ENCODE measurements around the gene RNF213. TPM values are rescaled to one million over a fixed set of nuclear protein-coding genes. Genes with fewer than 3 reads are reported as not detected.

Gene RNF213
- polyA plus RNA-seq, 4 donors, result 44.5 to 79.9 (median 61.2) TPM

GRCh38 chr17:80442323-80442659, 181.6 kb downstream of the RNF213 start:
- no peak for DNase-seq (ENCODE audit: low read depth in 4 of 4, low spot score in 3 of 4)

GRCh38 chr17:80442764-80443163, 182.1 kb downstream of the RNF213 start:
- no peak for DNase-seq (ENCODE audit: low read depth in 4 of 4, low spot score in 3 of 4)

- DNase-seq (ENCODE audit: low read depth in 4 of 4, low spot score in 3 of 4), result no peak
Measured at GRCh38 chr17:80443498-80443897, 182.8 kb downstream of the RNF213 start.

GRCh38 chr17:80443916-80444643, 183.4 kb downstream of the RNF213 start:
- DNase-seq (ENCODE audit: low read depth in 4 of 4, low spot score in 3 of 4), result no peak

GRCh38 chr17:80444644-80444979, 184.0 kb downstream of the RNF213 start:
- DNase-seq (ENCODE audit: low read depth in 4 of 4, low spot score in 3 of 4), result no peak

- no peak for DNase-seq (ENCODE audit: low read depth in 4 of 4, low spot score in 3 of 4)
Measured at GRCh38 chr17:80445007-80445725, 184.5 kb downstream of the RNF213 start.

- DNase-seq (ENCODE audit: low read depth in 4 of 4, low spot score in 3 of 4), result no peak
Measured at GRCh38 chr17:80445726-80446110, 185.1 kb downstream of the RNF213 start.

GRCh38 chr17:80446645-80447405, 186.2 kb downstream of the RNF213 start:
- DNase-seq (ENCODE audit: low read depth in 4 of 4, low spot score in 3 of 4), result no peak

GRCh38 chr17:80447790-80448189, 187.1 kb downstream of the RNF213 start:
- DNase-seq (ENCODE audit: low read depth in 4 of 4, low spot score in 3 of 4), result no peak

Other genes starting within 250 kb of the RNF213 start
- 10 to 100 TPM; 27.8 to 31.5 (median 30.4) TPM for gene TBC1D16, start 225.0 kb upstream of the RNF213 start, polyA plus RNA-seq (ENCODE audit: insufficient read length in 4 of 4)
- gene CCDC40, start 224.2 kb upstream of the RNF213 start, polyA plus RNA-seq (ENCODE audit: insufficient read length in 4 of 4), result 10 to 100 TPM in 3 of 4 donors, 1 to 10 TPM in 1; 6.8 to 18.0 (median 14.3) TPM
- 10 to 100 TPM; 35.5 to 71.0 (median 42.4) TPM for gene GAA, start 159.3 kb upstream of the RNF213 start, polyA plus RNA-seq (ENCODE audit: insufficient read length in 4 of 4)
- 100 to 1,000 TPM; 102 to 122 (median 115) TPM for gene EIF4A3, start 113.7 kb upstream of the RNF213 start, polyA plus RNA-seq (ENCODE audit: insufficient read length in 4 of 4)
- gene CARD14, start 90.8 kb upstream of the RNF213 start, polyA plus RNA-seq (ENCODE audit: insufficient read length in 4 of 4), result 1 to 10 TPM in 3 of 4 donors, under 1 TPM in 1; 0.59 to 3.5 (median 1.7) TPM
- 10 to 100 TPM; 28.4 to 54.6 (median 35.8) TPM for gene SGSH, start 40.5 kb upstream of the RNF213 start, polyA plus RNA-seq (ENCODE audit: insufficient read length in 4 of 4)
- gene SLC26A11, start 40.4 kb upstream of the RNF213 start, polyA plus RNA-seq (ENCODE audit: insufficient read length in 4 of 4), result 10 to 100 TPM; 18.5 to 34.9 (median 21.7) TPM
- gene ENDOV, start 154.3 kb downstream of the RNF213 start, polyA plus RNA-seq (ENCODE audit: insufficient read length in 4 of 4), result 10 to 100 TPM; 24.0 to 41.2 (median 29.6) TPM
- 1 to 10 TPM in 2 of 4 donors, under 1 TPM in 2; 0.44 to 1.3 (median 0.89) TPM for gene NPTX1, start 215.8 kb downstream of the RNF213 start, polyA plus RNA-seq (ENCODE audit: insufficient read length in 4 of 4)